ENCODE measurements around the gene SYAP1.

Gene SYAP1

GRCh38 chrX:16739574-16739973, 20.2 kb downstream of the SYAP1 start:
- TF ChIP-seq, protein P1, sequence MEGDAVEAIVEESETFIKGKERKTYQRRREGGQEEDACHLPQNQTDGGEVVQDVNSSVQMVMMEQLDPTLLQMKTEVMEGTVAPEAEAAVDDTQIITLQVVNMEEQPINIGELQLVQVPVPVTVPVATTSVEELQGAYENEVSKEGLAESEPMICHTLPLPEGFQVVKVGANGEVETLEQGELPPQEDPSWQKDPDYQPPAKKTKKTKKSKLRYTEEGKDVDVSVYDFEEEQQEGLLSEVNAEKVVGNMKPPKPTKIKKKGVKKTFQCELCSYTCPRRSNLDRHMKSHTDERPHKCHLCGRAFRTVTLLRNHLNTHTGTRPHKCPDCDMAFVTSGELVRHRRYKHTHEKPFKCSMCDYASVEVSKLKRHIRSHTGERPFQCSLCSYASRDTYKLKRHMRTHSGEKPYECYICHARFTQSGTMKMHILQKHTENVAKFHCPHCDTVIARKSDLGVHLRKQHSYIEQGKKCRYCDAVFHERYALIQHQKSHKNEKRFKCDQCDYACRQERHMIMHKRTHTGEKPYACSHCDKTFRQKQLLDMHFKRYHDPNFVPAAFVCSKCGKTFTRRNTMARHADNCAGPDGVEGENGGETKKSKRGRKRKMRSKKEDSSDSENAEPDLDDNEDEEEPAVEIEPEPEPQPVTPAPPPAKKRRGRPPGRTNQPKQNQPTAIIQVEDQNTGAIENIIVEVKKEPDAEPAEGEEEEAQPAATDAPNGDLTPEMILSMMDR (IDR thresholded peaks at IDR 0.05; ENCODE audit: low read depth, low read length) = no peak
- in situ Hi-C loops (cut with HindIII; ENCODE audit: low sequenced_read_pairs) = no loop called here
- no peak for DNase-seq (ENCODE audit: low read depth, low spot score)
- H3K4me3 ChIP-seq (ENCODE audit: low read depth, low read length) = no peak overlapping the region

DNA sequence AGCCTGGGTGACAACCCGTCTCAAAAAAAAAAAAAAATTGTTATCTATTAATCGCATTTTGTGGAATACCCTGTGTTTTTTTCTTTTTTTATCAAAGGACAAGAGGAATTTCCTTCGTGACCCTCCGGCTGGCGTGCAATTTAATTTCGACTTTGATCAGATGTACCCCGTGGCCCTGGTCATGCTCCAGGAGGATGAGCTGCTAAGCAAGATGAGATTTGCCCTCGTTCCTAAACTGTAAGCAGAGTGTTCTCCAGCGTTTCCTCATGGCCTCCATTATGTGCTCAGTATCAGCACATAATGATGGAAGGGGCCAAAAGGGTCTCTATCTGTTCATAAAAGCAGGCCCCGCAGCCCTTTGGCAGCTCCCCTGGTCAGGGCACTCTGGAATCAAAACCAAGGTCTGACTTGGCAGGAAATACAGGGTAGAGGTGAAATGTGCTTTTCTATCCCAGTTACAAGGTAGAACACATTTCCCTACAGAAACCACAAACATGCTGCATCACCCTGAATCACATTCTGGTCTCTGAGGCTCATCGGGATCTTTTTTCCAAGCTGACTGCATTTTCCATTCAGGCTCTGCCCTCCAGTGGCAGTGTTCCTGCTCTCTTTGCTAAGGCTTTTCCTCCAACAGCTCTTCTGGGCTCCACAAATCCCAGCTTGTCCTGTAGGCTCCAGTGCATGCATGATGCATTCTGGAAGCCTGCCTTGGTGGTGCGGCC, 24.4 kb downstream of the SYAP1 start:
- no peak overlapping the region for H3K4me3 ChIP-seq (ENCODE audit: low read depth, low read length)
- in situ Hi-C loops (cut with HindIII; ENCODE audit: low sequenced_read_pairs) = no loop called here
- peak; percentile 89 for DNase-seq (ENCODE audit: low read depth, low spot score)
- TF ChIP-seq, protein P1 (IDR thresholded peaks at IDR 0.05; ENCODE audit: low read depth, low read length) = peak; percentile 59

DNA sequence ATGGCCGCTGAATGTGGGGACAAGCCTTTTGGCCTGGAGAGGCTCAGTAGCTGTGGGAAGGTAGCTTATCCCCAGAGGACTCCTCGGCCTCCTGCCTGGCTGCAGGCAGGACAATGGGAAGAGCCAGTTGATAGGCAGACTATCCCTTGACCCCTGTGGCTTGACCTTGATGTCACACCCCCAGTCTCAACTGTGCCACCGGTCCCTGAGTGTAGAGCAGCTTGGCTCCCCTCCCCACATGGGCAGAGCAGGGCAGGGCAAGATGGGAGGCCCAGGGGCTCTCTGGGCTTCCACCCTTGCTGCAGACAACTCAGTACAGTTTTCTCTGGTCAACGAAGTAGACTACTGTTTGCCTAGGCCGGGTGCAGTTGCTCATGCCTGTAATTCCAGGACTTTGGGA, 25.7 kb downstream of the SYAP1 start:
- in situ Hi-C loops (cut with HindIII; ENCODE audit: low sequenced_read_pairs) = no loop called here
- TF ChIP-seq, protein P1 (IDR thresholded peaks at IDR 0.05; ENCODE audit: low read depth, low read length) = no peak
- no peak overlapping the region for H3K4me3 ChIP-seq (ENCODE audit: low read depth, low read length)
- no peak for DNase-seq (ENCODE audit: low read depth, low spot score)

- no peak overlapping the region for H3K4me3 ChIP-seq (ENCODE audit: low read depth, low read length)
- TF ChIP-seq, protein P1 (IDR thresholded peaks at IDR 0.05; ENCODE audit: low read depth, low read length) = no peak
- no peak for DNase-seq (ENCODE audit: low read depth, low spot score)
- in situ Hi-C loops (cut with HindIII; ENCODE audit: low sequenced_read_pairs) = no loop called here
These were observed 26.2 kb downstream of the SYAP1 start for GRCh38 chrX:16745659-16746058.

GRCh38 chrX:16748425-16748824, 29.0 kb downstream of the SYAP1 start:
- in situ Hi-C loops (cut with HindIII; ENCODE audit: low sequenced_read_pairs) = no loop called here
- no peak for DNase-seq (ENCODE audit: low read depth, low spot score)
- no peak overlapping the region for H3K4me3 ChIP-seq (ENCODE audit: low read depth, low read length)
- TF ChIP-seq, protein P1 (IDR thresholded peaks at IDR 0.05; ENCODE audit: low read depth, low read length) = no peak

DNA sequence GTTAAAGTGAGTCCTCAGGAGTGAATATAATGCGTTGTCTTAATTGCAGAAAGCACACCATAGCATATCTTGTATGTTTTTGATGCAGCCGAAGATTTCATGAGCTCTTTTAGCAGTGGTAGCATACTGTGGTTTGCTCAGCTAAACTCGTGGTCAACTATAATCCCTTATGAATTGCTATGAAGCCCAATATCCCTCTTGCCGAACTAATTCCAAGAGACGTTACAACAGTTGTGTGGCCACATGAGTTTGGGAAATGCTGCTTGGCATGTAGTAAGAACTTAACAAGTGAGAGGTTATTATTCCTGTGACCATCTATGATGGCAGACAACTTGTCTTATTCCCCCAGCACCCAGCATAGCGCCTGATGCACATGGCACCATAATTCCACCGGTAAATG, 30.7 kb downstream of the SYAP1 start:
- in situ Hi-C loops (cut with HindIII; ENCODE audit: low sequenced_read_pairs) = no loop called here
- DNase-seq (ENCODE audit: low read depth, low spot score) = no peak
- TF ChIP-seq, protein P1 (IDR thresholded peaks at IDR 0.05; ENCODE audit: low read depth, low read length) = no peak
- H3K4me3 ChIP-seq (ENCODE audit: low read depth, low read length) = no peak overlapping the region

Measured in astrocyte of the spinal cord (primary cell).